ENCODE results near the gene ZNF236. TPM values are rescaled to one million over a fixed set of nuclear protein-coding genes. Genes with fewer than 3 reads are reported as not detected.

Gene ZNF236
- total and polyA plus RNA-seq, 2 of the 13 experiments (the other 11 are each of a cell fraction or from before 2014, with no cell fraction given) = 3.0 to 7.2 TPM

DNA sequence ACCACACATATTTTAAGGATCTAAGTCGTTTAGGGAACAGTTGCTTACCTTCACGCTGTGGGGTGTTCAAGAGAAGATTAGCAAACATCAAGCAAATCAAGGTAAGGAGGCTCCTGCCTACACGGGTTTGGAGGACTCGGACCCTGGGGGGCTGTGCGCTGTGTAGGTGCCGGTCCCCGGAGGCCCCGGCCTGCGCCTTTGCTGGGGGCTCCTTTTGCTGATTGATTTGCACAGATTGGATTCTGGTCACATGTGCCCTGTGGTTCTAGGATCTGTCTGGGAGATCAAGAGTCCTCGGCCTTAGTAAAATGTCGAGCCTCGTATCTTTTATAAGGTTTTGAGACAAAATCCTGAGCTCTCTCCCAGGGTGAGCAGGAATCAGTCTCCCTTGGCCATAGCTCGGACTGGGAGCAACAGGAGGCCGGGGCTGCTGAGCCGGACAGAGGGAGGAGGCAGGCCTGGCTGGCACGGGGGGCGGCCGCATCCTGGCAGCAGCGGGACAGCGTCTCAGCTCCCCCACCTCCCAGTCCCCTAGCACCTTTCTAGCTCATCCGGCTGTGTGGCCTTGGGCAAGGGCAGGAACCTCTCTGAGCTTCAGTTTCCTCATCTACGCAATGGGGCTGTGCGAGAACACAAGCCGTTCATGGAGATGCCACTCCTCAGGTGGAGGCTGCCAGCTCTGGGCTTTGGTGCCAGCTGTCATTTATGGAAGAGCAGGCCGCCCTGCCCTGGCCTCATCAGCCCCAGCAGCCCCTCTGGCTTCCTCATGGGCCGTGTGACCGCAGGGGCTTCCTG, 163.0 kb downstream of the ZNF236 start:
- no peaks in the 10 kb centered on the region for H4K20me1 ChIP-seq (ENCODE audit: insufficient read depth, low read length)
- H3K27me3 ChIP-seq (ENCODE audit: control insufficient read depth in 1 of 2, insufficient read depth in 2 of 2, low read length in 2 of 2) = no peaks in the 10 kb centered on the region; a peak in 1 of 5 replicates
- intact Hi-C loops (cut with micrococcal nuclease; ENCODE audit: unreplicated experiment) = no loop called here
- ATAC-seq (no peak), FAIRE-seq (no peak), DNase-seq (ENCODE audit: low spot score) (no peak)
- no peak overlapping the region for H2AFZ ChIP-seq (ENCODE audit: low read length)
- H3K9me3 ChIP-seq (ENCODE audit: low read length) = no peaks in the 10 kb centered on the region
- ChIA-PET POLR2A (no interaction called here), CTCF (ENCODE audit: low intra/inter-chr PET ratio, low total read pairs) (no interaction called here)
- BruUV-seq (replicated peaks) = no TSS peak
- H3K4me1 ChIP-seq (ENCODE audit: insufficient read depth, low read length) = peaks cover 33% of the 10 kb centered on the region
- H3K27ac ChIP-seq (ENCODE audit: extremely low read length, insufficient read depth, low read length) = no peak overlapping the region
- WGBS (ENCODE audit: low lambda C conversion rate) = 82% methylated on average over 11 of the region's 27 CpGs
- H3K4me3 ChIP-seq (replicated peaks in 1 of 3; ENCODE audit: insufficient read depth in 1 of 3, low read depth in 2 of 3, low read length in 3 of 3) = no peak overlapping the region
- H3K79me2 ChIP-seq (ENCODE audit: insufficient read depth, low read length) = no peaks in the 10 kb centered on the region
- H3K9ac ChIP-seq (ENCODE audit: insufficient read depth, low read depth, low read length) = no peak overlapping the region
- TF ChIP-seq ZBTB34 (CRISPR knock-in tag; IDR thresholded peaks at IDR 0.05) = no peak
- peak; percentile 93 for TF ChIP-seq ZNF768 (CRISPR knock-in tag; IDR thresholded peaks at IDR 0.05)
- in situ Hi-C loops (cut with HindIII; ENCODE audit: extremely low pct_ligation_motif_present, low pct_unique_long_range_greater_than_20kb) = loop anchor here (10.0 kb wide), 1 partner anchor 181 kb away; no protein-coding TSS in a partner anchor
- no peaks in the 10 kb centered on the region for H3K36me3 ChIP-seq (replicated peaks in 1 of 2; ENCODE audit: control insufficient read depth in 1 of 2, insufficient read depth in 2 of 2, low read length in 2 of 2)
- no peak overlapping the region for H3K4me2 ChIP-seq (ENCODE audit: low read depth, low read length)

DNA sequence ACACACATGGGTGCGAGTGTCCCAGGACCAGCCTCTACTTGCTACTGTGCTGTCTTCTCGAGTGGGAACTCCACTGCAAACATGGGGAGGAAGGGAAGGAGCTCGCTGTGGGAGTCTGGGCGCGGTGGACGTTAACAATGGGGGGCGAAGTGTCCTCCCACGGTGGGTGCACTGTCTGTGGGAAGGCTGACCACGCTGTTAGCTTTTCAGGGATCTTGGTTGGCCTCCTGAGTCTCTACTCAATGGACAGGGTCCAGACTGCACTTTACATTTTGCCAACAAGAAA, 163.5 kb downstream of the ZNF236 start:
- H3K36me3 ChIP-seq (replicated peaks in 1 of 2; ENCODE audit: control insufficient read depth in 1 of 2, insufficient read depth in 2 of 2, low read length in 2 of 2) = no peaks in the 10 kb centered on the region
- H2AFZ ChIP-seq (ENCODE audit: low read length) = no peak overlapping the region
- no peaks in the 10 kb centered on the region for H3K79me2 ChIP-seq (ENCODE audit: insufficient read depth, low read length)
- FAIRE-seq (no peak), ATAC-seq (no peak), DNase-seq (ENCODE audit: low spot score) (no peak)
- no peak overlapping the region for H3K27ac ChIP-seq (ENCODE audit: extremely low read length, insufficient read depth, low read length)
- no peaks in the 10 kb centered on the region for H4K20me1 ChIP-seq (ENCODE audit: insufficient read depth, low read length)
- TF ChIP-seq, protein P1, sequence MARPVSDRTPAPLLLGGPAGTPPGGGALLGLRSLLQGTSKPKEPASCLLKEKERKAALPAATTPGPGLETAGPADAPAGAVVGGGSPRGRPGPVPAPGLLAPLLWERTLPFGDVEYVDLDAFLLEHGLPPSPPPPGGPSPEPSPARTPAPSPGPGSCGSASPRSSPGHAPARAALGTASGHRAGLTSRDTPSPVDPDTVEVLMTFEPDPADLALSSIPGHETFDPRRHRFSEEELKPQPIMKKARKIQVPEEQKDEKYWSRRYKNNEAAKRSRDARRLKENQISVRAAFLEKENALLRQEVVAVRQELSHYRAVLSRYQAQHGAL (CRISPR knock-in tag; IDR thresholded peaks at IDR 0.05; ENCODE audit: not compliant biosample characterization) = no peak
- TF ChIP-seq JARID2 (CRISPR knock-in tag; IDR thresholded peaks at IDR 0.05; ENCODE audit: insufficient replicate concordance) (no peak), ZNF709 (CRISPR knock-in tag; IDR thresholded peaks at IDR 0.05) (no peak), LBX2 (CRISPR knock-in tag; IDR thresholded peaks at IDR 0.05; ENCODE audit: borderline replicate concordance) (no peak), HDAC1 (CRISPR knock-in tag; IDR thresholded peaks at IDR 0.05) (no peak)
- TF ChIP-seq, protein P2, sequence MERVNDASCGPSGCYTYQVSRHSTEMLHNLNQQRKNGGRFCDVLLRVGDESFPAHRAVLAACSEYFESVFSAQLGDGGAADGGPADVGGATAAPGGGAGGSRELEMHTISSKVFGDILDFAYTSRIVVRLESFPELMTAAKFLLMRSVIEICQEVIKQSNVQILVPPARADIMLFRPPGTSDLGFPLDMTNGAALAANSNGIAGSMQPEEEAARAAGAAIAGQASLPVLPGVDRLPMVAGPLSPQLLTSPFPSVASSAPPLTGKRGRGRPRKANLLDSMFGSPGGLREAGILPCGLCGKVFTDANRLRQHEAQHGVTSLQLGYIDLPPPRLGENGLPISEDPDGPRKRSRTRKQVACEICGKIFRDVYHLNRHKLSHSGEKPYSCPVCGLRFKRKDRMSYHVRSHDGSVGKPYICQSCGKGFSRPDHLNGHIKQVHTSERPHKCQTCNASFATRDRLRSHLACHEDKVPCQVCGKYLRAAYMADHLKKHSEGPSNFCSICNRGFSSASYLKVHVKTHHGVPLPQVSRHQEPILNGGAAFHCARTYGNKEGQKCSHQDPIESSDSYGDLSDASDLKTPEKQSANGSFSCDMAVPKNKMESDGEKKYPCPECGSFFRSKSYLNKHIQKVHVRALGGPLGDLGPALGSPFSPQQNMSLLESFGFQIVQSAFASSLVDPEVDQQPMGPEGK (CRISPR knock-in tag; IDR thresholded peaks at IDR 0.05) = no peak
- POLR2A ChIA-PET = no interaction called here
- H3K9me3 ChIP-seq (ENCODE audit: low read length) = no peaks in the 10 kb centered on the region
- H3K4me2 ChIP-seq (ENCODE audit: low read depth, low read length) = no peak overlapping the region
- BruUV-seq (replicated peaks) = no TSS peak
- H3K9ac ChIP-seq (ENCODE audit: insufficient read depth, low read depth, low read length) = no peak overlapping the region
- H3K27me3 ChIP-seq (ENCODE audit: control insufficient read depth in 1 of 2, insufficient read depth in 2 of 2, low read length in 2 of 2) = no peaks in the 10 kb centered on the region; a peak in 1 of 5 replicates
- CTCF ChIA-PET (ENCODE audit: low intra/inter-chr PET ratio, low total read pairs) = no interaction called here
- intact Hi-C loops (cut with micrococcal nuclease; ENCODE audit: unreplicated experiment) = no loop called here
- whole genome bisulfite sequencing (ENCODE audit: low lambda C conversion rate) = 79% methylated on average over 9 of the region's 9 CpGs
- H3K4me1 ChIP-seq (ENCODE audit: insufficient read depth, low read length) = peaks cover 39% of the 10 kb centered on the region
- in situ Hi-C loops (cut with HindIII; ENCODE audit: extremely low pct_ligation_motif_present, low pct_unique_long_range_greater_than_20kb) = loop anchor here (10.0 kb wide), 1 partner anchor 181 kb away; no protein-coding TSS in a partner anchor
- no peak overlapping the region for H3K4me3 ChIP-seq (replicated peaks in 1 of 3; ENCODE audit: insufficient read depth in 1 of 3, low read depth in 2 of 3, low read length in 3 of 3)
